WTC11 (cell line): ENCODE measurements around the gene FRMD5. TPM values are rescaled to one million over a fixed set of nuclear protein-coding genes. Genes with fewer than 3 reads are reported as not detected.

ENCODE experiments used
- ATAC-seq: fragments of 200-7000 bp; cut with Tn5 transposase; 2 replicates; pipeline ENCODE4 v1.10.0; 2021; ENCODE audit warnings: mild to moderate bottlenecking, moderate library complexity
- CTCF ChIA-PET: fragments of 300-600 bp; sonication (Branson Sonifier 250); formaldehyde crosslinking; loops from one replicate; lab custom pipeline; 2021; ENCODE audit warnings: antibody characterized with exemption; lab: Charles Lee
- POLR2A ChIA-PET: fragments of 350-600 bp; sonication (Branson Sonifier 250); formaldehyde crosslinking; loops from one replicate; lab custom pipeline; 2021; ENCODE audit warnings: antibody characterized with exemption; lab: Charles Lee
- DNase-seq: peaks from one replicate; pipeline ENCODE4 v3.0.0; 2021; ENCODE audit warnings: low spot score
- H3K27ac Mint-ChIP-seq: 2 replicates; pipeline ENCODE4 v1.8.0; 2021; ENCODE audit warnings: mixed read lengths
- H3K27me3 Mint-ChIP-seq: 2 replicates; pipeline ENCODE4 v1.8.0; 2021; ENCODE audit warnings: low read depth, mild to moderate bottlenecking, moderate library complexity, mixed read lengths
- H3K36me3 Mint-ChIP-seq: 2 replicates; pipeline ENCODE4 v1.8.0; 2021; ENCODE audit warnings: mixed read lengths
- H3K4me1 Mint-ChIP-seq: 2 replicates; pipeline ENCODE4 v1.8.0; 2022; ENCODE audit warnings: mixed read lengths
- H3K4me3 Mint-ChIP-seq: 2 replicates; pipeline ENCODE4 v1.8.0; 2021; ENCODE audit warnings: mild to moderate bottlenecking, moderate library complexity, mixed read lengths
- H3K9me3 Mint-ChIP-seq: 2 replicates; pipeline ENCODE4 v1.8.0; 2021; ENCODE audit warnings: mixed read lengths
- ATF6 ChIP-seq: sonication (generic); formaldehyde crosslinking; IDR thresholded peaks from 2 replicates; pipeline ENCODE4 v1.8.1; 2023; ENCODE audit warnings: mild to moderate bottlenecking, missing genetic modification reagents
- CREB1 ChIP-seq: sonication (generic); formaldehyde crosslinking; IDR thresholded peaks from 2 replicates; pipeline ENCODE4 v1.8.0; 2023; ENCODE audit warnings: mild to moderate bottlenecking, missing genetic modification reagents
- CREM ChIP-seq: sonication (generic); formaldehyde crosslinking; IDR thresholded peaks from 2 replicates; pipeline ENCODE4 v1.8.1; 2022; ENCODE audit warnings: mild to moderate bottlenecking, missing genetic modification reagents, moderate library complexity
- FOXK1 ChIP-seq: sonication (generic); formaldehyde crosslinking; IDR thresholded peaks from 2 replicates; pipeline ENCODE4 v1.8.0; 2022; ENCODE audit warnings: mild to moderate bottlenecking, moderate library complexity, missing genetic modification reagents
- KAT7 ChIP-seq: sonication (generic); formaldehyde crosslinking; IDR thresholded peaks from 2 replicates; pipeline ENCODE4 v1.8.1; 2023; ENCODE audit warnings: missing genetic modification reagents, mild to moderate bottlenecking, borderline replicate concordance
- MYBL2 ChIP-seq: sonication (generic); formaldehyde crosslinking; IDR thresholded peaks from 2 replicates; pipeline ENCODE4 v1.8.1; 2023; ENCODE audit warnings: mild to moderate bottlenecking, moderate library complexity, missing genetic modification reagents
- NFATC4 ChIP-seq: fragments of 250-450 bp; sonication (Bioruptor Pico); IDR thresholded peaks from 2 replicates; pipeline ENCODE4 v1.9.0; 2021; ENCODE audit warnings: mild to moderate bottlenecking
- NR1H2 ChIP-seq: sonication (generic); formaldehyde crosslinking; IDR thresholded peaks from 2 replicates; pipeline ENCODE4 v1.9.0; 2021; ENCODE audit warnings: mild to moderate bottlenecking, moderate library complexity, missing genetic modification reagents
- PRDM15 ChIP-seq: sonication (generic); formaldehyde crosslinking; IDR thresholded peaks from 2 replicates; pipeline ENCODE4 v1.8.0; 2022; ENCODE audit warnings: missing genetic modification reagents
- RELA ChIP-seq: sonication (generic); formaldehyde crosslinking; IDR thresholded peaks from 2 replicates; pipeline ENCODE4 v1.8.1; 2022; ENCODE audit warnings: missing genetic modification reagents, mild to moderate bottlenecking, borderline replicate concordance
- SMAD4 ChIP-seq: sonication (generic); formaldehyde crosslinking; IDR thresholded peaks from 2 replicates; pipeline ENCODE4 v1.8.0; 2022; ENCODE audit warnings: mild to moderate bottlenecking, missing genetic modification reagents
- ZNF121 ChIP-seq: sonication (generic); formaldehyde crosslinking; IDR thresholded peaks from 2 replicates; pipeline ENCODE4 v1.8.0; 2023; ENCODE audit warnings: missing genetic modification reagents
- total RNA-seq: library from RNA; stranded (reverse); gene quantifications from 3 replicates; pipeline ENCODE4 v1.2.3, GENCODE V29; 2021
- TF ChIP-seq, protein P1 (sequence below): sonication (generic); formaldehyde crosslinking; IDR thresholded peaks from 2 replicates; pipeline ENCODE4 v1.8.0; 2023; ENCODE audit warnings: mild to moderate bottlenecking, missing genetic modification reagents
- TF ChIP-seq, protein P2 (sequence below): sonication (generic); formaldehyde crosslinking; IDR thresholded peaks from 2 replicates; pipeline ENCODE4 v1.8.0; 2023; ENCODE audit warnings: missing genetic modification reagents, mild to moderate bottlenecking, borderline replicate concordance
- TF ChIP-seq, protein P3 (sequence below): sonication (generic); formaldehyde crosslinking; IDR thresholded peaks from 2 replicates; pipeline ENCODE4 v1.8.0; 2022; ENCODE audit warnings: mild to moderate bottlenecking, missing genetic modification reagents
- TF ChIP-seq, protein P4 (sequence below): sonication (generic); formaldehyde crosslinking; IDR thresholded peaks from 2 replicates; pipeline ENCODE4 v1.8.1; 2022; ENCODE audit warnings: mild to moderate bottlenecking, missing genetic modification reagents, moderate library complexity, borderline replicate concordance

FRMD5 gene
- total RNA-seq, 1 experiment from 2014 or later: 14.1 TPM

DNA sequence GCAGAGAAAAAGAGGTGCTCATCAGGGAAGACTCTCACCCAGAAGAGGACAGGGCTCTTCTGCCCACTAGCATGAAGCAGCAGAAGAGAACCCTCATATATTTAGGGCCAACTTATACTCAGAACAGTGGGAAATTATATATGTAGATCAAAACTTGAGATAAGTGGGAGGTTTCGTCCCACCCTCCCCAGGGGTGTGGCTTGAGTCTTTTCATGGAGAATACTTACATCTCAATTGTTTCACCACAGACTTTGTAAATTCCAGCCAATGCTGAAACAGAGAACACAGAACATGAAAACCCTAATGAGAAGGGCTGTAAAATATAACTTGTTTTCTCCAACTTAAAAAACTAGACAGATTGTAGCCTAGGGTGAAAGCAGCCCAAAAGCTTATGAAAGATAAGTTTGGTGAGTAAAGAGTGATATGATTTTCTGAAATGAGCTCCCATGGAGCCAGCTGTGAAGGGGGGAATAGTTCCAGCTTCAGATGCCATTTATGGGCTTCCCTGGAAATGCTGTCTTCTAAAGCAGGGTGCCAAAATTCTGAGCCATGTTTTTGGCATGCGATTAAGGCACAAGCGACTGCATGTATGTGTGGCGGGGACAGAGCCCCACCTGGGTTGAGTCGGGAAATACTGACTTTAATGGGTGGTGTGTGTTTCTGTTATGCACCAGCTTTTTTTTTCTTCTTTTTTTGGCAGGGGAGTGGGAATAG is 275.4 kb downstream of the FRMD5 start:
- Mint-ChIP-seq H3K4me3 (no peak overlapping the region), H3K4me1 (peaks cover 40% of the 10 kb centered on the region), H3K9me3 (no peaks in the 10 kb centered on the region), H3K27ac (no peak overlapping the region), H3K36me3 (peaks cover 10% of the 10 kb centered on the region), H3K27me3 (no peaks in the 10 kb centered on the region; the same call in 1 of the 2 replicates)
- ATAC-seq (no peak), DNase-seq (no peak)
- TF ChIP-seq FOXK1 (no peak), KAT7 (CRISPR knock-in tag) (no peak), ATF6 (CRISPR knock-in tag) (no peak), RELA (CRISPR knock-in tag) (no peak), MYBL2 (CRISPR knock-in tag) (no peak)
- TF ChIP-seq, protein P1, sequence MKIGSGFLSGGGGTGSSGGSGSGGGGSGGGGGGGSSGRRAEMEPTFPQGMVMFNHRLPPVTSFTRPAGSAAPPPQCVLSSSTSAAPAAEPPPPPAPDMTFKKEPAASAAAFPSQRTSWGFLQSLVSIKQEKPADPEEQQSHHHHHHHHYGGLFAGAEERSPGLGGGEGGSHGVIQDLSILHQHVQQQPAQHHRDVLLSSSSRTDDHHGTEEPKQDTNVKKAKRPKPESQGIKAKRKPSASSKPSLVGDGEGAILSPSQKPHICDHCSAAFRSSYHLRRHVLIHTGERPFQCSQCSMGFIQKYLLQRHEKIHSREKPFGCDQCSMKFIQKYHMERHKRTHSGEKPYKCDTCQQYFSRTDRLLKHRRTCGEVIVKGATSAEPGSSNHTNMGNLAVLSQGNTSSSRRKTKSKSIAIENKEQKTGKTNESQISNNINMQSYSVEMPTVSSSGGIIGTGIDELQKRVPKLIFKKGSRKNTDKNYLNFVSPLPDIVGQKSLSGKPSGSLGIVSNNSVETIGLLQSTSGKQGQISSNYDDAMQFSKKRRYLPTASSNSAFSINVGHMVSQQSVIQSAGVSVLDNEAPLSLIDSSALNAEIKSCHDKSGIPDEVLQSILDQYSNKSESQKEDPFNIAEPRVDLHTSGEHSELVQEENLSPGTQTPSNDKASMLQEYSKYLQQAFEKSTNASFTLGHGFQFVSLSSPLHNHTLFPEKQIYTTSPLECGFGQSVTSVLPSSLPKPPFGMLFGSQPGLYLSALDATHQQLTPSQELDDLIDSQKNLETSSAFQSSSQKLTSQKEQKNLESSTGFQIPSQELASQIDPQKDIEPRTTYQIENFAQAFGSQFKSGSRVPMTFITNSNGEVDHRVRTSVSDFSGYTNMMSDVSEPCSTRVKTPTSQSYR (CRISPR knock-in tag): no peak
- CTCF ChIA-PET: interaction anchor here (1.5 kb wide), 1 partner anchor 15 kb away, joined by 3 read pairs; no protein-coding TSS in a partner anchor
- POLR2A ChIA-PET: no interaction called here

DNA sequence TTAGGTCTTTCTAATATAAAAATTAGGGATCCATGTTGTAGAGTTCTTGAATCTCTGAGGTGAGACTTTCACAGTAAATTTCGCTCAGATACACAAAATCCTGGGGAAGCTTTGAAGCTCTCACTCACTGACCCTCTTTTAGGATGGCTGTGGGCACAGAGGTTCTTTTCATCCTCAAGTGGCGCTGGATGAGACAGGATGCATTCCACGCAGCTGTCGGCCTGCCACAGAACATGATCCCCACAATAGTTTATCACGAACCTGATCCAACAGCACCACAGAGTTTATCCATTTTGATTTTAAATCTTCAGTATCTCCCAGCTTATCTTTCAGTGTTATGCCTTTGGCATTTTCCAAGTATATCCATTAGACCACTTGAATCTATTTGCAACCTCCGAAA is 276.4 kb downstream of the FRMD5 start:
- Mint-ChIP-seq H3K9me3 (no peaks in the 10 kb centered on the region), H3K4me3 (no peak overlapping the region), H3K36me3 (peaks cover 10% of the 10 kb centered on the region), H3K27ac (no peak overlapping the region), H3K27me3 (no peaks in the 10 kb centered on the region; the same call in 1 of the 2 replicates), H3K4me1 (peaks cover 40% of the 10 kb centered on the region)
- DNase-seq (no peak), ATAC-seq (no peak)
- CTCF ChIA-PET: interaction anchor here (0.6 to 1.5 kb wide), 2 partner anchors 14 to 357 kb away, joined by 3 to 5 read pairs; no protein-coding TSS in a partner anchor
- TF ChIP-seq SMAD4 (CRISPR knock-in tag): no peak
- POLR2A ChIA-PET: no interaction called here

DNA sequence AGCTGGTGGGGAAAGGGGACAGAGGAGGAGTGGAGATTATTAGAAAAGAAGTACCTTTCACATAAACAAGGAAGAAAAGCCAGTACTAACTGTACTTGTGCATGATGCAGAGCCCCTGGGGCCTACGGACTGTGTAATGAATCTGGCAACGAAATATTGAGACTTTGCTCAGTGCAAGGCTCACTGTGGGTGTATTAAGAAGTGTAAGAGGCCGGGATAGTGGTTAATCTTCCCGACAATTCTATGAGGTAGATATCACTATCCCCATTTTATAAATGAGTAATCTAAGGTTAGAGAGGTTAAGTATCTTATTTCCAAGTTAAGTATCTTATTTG is 278.8 kb downstream of the FRMD5 start:
- peaks cover 31% of the 10 kb centered on the region for H3K4me1 Mint-ChIP-seq
- TF ChIP-seq NFATC4: no peak
- TF ChIP-seq, protein P2, sequence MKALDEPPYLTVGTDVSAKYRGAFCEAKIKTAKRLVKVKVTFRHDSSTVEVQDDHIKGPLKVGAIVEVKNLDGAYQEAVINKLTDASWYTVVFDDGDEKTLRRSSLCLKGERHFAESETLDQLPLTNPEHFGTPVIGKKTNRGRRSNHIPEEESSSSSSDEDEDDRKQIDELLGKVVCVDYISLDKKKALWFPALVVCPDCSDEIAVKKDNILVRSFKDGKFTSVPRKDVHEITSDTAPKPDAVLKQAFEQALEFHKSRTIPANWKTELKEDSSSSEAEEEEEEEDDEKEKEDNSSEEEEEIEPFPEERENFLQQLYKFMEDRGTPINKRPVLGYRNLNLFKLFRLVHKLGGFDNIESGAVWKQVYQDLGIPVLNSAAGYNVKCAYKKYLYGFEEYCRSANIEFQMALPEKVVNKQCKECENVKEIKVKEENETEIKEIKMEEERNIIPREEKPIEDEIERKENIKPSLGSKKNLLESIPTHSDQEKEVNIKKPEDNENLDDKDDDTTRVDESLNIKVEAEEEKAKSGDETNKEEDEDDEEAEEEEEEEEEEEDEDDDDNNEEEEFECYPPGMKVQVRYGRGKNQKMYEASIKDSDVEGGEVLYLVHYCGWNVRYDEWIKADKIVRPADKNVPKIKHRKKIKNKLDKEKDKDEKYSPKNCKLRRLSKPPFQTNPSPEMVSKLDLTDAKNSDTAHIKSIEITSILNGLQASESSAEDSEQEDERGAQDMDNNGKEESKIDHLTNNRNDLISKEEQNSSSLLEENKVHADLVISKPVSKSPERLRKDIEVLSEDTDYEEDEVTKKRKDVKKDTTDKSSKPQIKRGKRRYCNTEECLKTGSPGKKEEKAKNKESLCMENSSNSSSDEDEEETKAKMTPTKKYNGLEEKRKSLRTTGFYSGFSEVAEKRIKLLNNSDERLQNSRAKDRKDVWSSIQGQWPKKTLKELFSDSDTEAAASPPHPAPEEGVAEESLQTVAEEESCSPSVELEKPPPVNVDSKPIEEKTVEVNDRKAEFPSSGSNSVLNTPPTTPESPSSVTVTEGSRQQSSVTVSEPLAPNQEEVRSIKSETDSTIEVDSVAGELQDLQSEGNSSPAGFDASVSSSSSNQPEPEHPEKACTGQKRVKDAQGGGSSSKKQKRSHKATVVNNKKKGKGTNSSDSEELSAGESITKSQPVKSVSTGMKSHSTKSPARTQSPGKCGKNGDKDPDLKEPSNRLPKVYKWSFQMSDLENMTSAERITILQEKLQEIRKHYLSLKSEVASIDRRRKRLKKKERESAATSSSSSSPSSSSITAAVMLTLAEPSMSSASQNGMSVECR (CRISPR knock-in tag): no peak
- TF ChIP-seq CREB1: no peak
- TF ChIP-seq, protein P3, sequence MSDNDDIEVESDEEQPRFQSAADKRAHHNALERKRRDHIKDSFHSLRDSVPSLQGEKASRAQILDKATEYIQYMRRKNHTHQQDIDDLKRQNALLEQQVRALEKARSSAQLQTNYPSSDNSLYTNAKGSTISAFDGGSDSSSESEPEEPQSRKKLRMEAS (CRISPR knock-in tag): no peak
- TF ChIP-seq, protein P4, sequence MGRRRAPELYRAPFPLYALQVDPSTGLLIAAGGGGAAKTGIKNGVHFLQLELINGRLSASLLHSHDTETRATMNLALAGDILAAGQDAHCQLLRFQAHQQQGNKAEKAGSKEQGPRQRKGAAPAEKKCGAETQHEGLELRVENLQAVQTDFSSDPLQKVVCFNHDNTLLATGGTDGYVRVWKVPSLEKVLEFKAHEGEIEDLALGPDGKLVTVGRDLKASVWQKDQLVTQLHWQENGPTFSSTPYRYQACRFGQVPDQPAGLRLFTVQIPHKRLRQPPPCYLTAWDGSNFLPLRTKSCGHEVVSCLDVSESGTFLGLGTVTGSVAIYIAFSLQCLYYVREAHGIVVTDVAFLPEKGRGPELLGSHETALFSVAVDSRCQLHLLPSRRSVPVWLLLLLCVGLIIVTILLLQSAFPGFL: no peak
- no peak for TF ChIP-seq KAT7 (CRISPR knock-in tag)
- no peak for TF ChIP-seq NR1H2 (CRISPR knock-in tag)
- no peak for TF ChIP-seq ZNF121 (CRISPR knock-in tag)
- TF ChIP-seq PRDM15: no peak
- TF ChIP-seq CREM (CRISPR knock-in tag): no peak

More for the DNA sequence above, 278.8 kb downstream of the FRMD5 start:
- ATAC-seq (no peak), DNase-seq (no peak)
- Mint-ChIP-seq H3K27ac (no peak overlapping the region; the same call in 1 of the 2 replicates), H3K9me3 (no peaks in the 10 kb centered on the region), H3K27me3 (no peaks in the 10 kb centered on the region; the same call in 1 of the 2 replicates), H3K4me3 (no peak overlapping the region), H3K36me3 (peaks cover 18% of the 10 kb centered on the region)
- ChIA-PET POLR2A (no interaction called here), CTCF (interaction anchor here (1.0 to 1.1 kb wide), 3 partner anchors 11 to 13 kb away, joined by 3 to 4 read pairs (median 3); no protein-coding TSS in a partner anchor)
